ENCODE results near the gene GHRL.
"Not testable (repeated sequence)": the region's sequence is repeated elsewhere in the genome, so short reads cannot be mapped to it uniquely, and the experiment has no call there.

The GHRL gene

GRCh38 chr3:10269443-10269842, 23.3 kb downstream of the GHRL start:
- TF ChIP-seq SUZ12 (IDR thresholded peaks at IDR 0.05; ENCODE audit: extremely low read depth, insufficient read depth, insufficient read length) (no peak), ZNF274 (IDR thresholded peaks at IDR 0.05; ENCODE audit: low read depth, low read length) (no peak), YY1 (IDR thresholded peaks at IDR 0.05; ENCODE audit: insufficient read depth, insufficient read length) (no peak)

DNA sequence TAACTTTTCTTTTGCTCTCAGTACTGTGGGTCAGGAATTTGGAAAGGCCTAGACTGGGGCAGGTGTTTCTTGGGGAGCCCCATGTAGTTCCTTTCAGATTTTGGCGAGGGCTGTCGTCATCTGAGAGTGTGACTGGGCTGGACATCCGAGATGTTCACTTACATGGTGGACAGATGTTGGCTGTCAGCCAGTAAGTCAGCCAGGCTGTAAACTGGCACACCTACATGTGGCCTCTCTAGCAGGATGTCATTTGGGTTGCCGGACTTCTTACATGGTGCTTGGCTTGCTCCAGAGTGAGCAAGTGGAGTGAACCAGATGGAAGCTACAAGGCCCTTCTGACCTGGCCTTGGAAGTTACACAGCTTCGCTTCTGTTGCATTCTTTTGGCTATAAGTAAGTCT, 23.8 kb downstream of the GHRL start:
- H3K4me3 ChIP-seq (ENCODE audit: insufficient read length, low read depth) = no peak overlapping the region
- peaks cover 4% of the 10 kb centered on the region for H3K4me1 ChIP-seq (ENCODE audit: insufficient read depth, insufficient read length)
- peaks cover 72% of the 10 kb centered on the region for H3K36me3 ChIP-seq (ENCODE audit: insufficient read depth, insufficient read length, low read length)
- DNase-seq (ENCODE audit: low read depth, low spot score) = no peak
- TF ChIP-seq YY1 (IDR thresholded peaks at IDR 0.05; ENCODE audit: insufficient read depth, insufficient read length) = no peak
- no peak for TF ChIP-seq SUZ12 (IDR thresholded peaks at IDR 0.05; ENCODE audit: extremely low read depth, insufficient read depth, insufficient read length)
- H3K9ac ChIP-seq (ENCODE audit: insufficient read length, low read depth) = no peak overlapping the region
- no peaks in the 10 kb centered on the region for H3K9me3 ChIP-seq (ENCODE audit: insufficient read depth, low read length)
- H3K27me3 ChIP-seq (ENCODE audit: insufficient read depth, insufficient read length) = no peaks in the 10 kb centered on the region

More at GRCh38 chr3:10269443-10269842, 23.3 kb downstream of the GHRL start:
- Histone ChIP-seq H3K4me1 (ENCODE audit: insufficient read depth, insufficient read length) (peaks cover 2% of the 10 kb centered on the region), H3K9me3 (ENCODE audit: insufficient read depth, low read length) (no peaks in the 10 kb centered on the region), H3K9ac (ENCODE audit: insufficient read length, low read depth) (no peak overlapping the region), H3K36me3 (ENCODE audit: insufficient read depth, insufficient read length, low read length) (peaks cover 77% of the 10 kb centered on the region), H3K27me3 (ENCODE audit: insufficient read depth, insufficient read length) (no peaks in the 10 kb centered on the region), H3K4me3 (ENCODE audit: insufficient read length, low read depth) (no peak overlapping the region)
- no peak for DNase-seq (ENCODE audit: low read depth, low spot score)

- Histone ChIP-seq H3K9ac (ENCODE audit: insufficient read length, low read depth) (no peak overlapping the region), H3K36me3 (ENCODE audit: insufficient read depth, insufficient read length, low read length) (peaks cover 65% of the 10 kb centered on the region), H3K4me3 (ENCODE audit: insufficient read length, low read depth) (no peak overlapping the region), H3K27me3 (ENCODE audit: insufficient read depth, insufficient read length) (no peaks in the 10 kb centered on the region), H3K9me3 (ENCODE audit: insufficient read depth, low read length) (no peaks in the 10 kb centered on the region), H3K4me1 (ENCODE audit: insufficient read depth, insufficient read length) (peaks cover 4% of the 10 kb centered on the region)
- TF ChIP-seq SUZ12 (IDR thresholded peaks at IDR 0.05; ENCODE audit: extremely low read depth, insufficient read depth, insufficient read length) (no peak), ZNF274 (IDR thresholded peaks at IDR 0.05; ENCODE audit: low read depth, low read length) (no peak), YY1 (IDR thresholded peaks at IDR 0.05; ENCODE audit: insufficient read depth, insufficient read length) (no peak)
- DNase-seq (ENCODE audit: low read depth, low spot score) = no peak
Measured at GRCh38 chr3:10268116-10268515, 24.6 kb downstream of the GHRL start.

DNA sequence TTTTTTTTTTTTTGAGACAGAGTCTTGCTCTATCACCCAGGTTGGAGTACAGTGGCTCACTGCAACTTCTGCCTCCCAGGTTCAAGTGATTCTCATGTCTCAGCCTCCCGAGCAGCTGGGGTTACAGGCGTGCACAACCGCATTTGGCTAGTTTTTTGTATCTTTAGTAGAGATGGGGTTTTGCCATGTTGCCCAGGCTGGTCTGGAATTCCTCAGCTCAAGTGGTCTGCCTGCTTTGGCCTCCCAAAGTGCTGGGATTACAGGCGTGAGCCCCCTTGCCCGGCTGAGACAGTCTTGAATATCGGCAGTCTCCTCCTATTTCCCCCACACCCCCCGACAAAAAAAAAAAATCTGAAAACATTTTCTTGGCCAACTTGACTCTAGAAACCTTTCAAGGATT, 25.8 kb downstream of the GHRL start:
- H3K9ac ChIP-seq (ENCODE audit: insufficient read length, low read depth); H3K27me3 ChIP-seq (ENCODE audit: insufficient read depth, insufficient read length); H3K4me1 ChIP-seq (ENCODE audit: insufficient read depth, insufficient read length); H3K4me3 ChIP-seq (ENCODE audit: insufficient read length, low read depth); DNase-seq (ENCODE audit: low read depth, low spot score); H3K9me3 ChIP-seq (ENCODE audit: insufficient read depth, low read length): not testable (repeated sequence)
- H3K36me3 ChIP-seq (ENCODE audit: insufficient read depth, insufficient read length, low read length) = peaks cover 59% of the 10 kb centered on the region

- Histone ChIP-seq H3K27me3 (ENCODE audit: insufficient read depth, insufficient read length) (no peaks in the 10 kb centered on the region), H3K4me3 (ENCODE audit: insufficient read length, low read depth) (no peak overlapping the region), H3K36me3 (ENCODE audit: insufficient read depth, insufficient read length, low read length) (peaks cover 55% of the 10 kb centered on the region), H3K4me1 (ENCODE audit: insufficient read depth, insufficient read length) (peaks cover 2% of the 10 kb centered on the region), H3K9ac (ENCODE audit: insufficient read length, low read depth) (no peak overlapping the region), H3K9me3 (ENCODE audit: insufficient read depth, low read length) (no peaks in the 10 kb centered on the region)
- TF ChIP-seq ZNF274 (IDR thresholded peaks at IDR 0.05; ENCODE audit: low read depth, low read length) = no peak
- no peak for TF ChIP-seq YY1 (IDR thresholded peaks at IDR 0.05; ENCODE audit: insufficient read depth, insufficient read length)
- TF ChIP-seq SUZ12 (IDR thresholded peaks at IDR 0.05; ENCODE audit: extremely low read depth, insufficient read depth, insufficient read length) = no peak
- no peak for DNase-seq (ENCODE audit: low read depth, low spot score)
Measured at GRCh38 chr3:10265833-10266232, 26.9 kb downstream of the GHRL start.

DNA sequence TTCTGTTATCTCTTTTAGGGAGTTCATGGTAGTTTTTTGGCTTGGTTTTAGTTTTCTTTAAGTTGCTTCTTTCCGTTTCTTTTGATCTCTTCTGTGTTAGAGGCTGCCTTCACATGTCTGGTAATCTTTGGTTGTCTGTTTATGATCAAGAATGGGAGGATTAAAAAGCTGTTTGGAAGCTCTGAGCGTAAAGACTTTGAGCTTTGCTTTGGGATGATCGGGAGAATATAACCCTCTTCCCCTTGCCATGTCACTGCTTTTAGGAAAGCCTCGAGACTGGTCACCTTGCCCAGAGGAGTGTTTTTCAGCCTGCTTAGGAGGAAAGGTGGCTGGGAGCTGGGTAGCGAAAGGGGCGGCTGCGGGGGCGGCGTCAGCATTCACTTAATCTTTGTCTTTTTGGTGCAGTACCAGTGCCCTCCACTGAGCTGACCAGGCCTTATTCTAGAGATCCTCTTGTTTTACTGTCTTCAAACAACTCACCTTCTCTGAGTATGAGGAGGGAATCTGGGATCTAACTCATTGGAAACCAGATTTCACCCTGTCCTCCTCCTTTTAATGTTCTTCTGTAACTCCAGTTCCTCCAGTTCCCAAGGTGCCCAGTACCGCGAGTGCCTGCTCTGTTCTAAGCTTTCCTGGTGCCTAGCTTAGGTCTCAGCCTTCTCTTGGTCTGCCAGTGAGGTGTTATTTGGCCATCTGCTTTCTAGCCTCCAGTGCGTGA, 28.9 kb downstream of the GHRL start:
- Histone ChIP-seq H3K27me3 (ENCODE audit: insufficient read depth, insufficient read length) (no peaks in the 10 kb centered on the region), H3K4me3 (ENCODE audit: insufficient read length, low read depth) (no peak overlapping the region), H3K9ac (ENCODE audit: insufficient read length, low read depth) (peak overlapping the region; percentile 34), H3K4me1 (ENCODE audit: insufficient read depth, insufficient read length) (peaks cover 2% of the 10 kb centered on the region), H3K36me3 (ENCODE audit: insufficient read depth, insufficient read length, low read length) (peaks cover 55% of the 10 kb centered on the region), H3K9me3 (ENCODE audit: insufficient read depth, low read length) (no peaks in the 10 kb centered on the region)
- peak; percentile 18 for DNase-seq (ENCODE audit: low read depth, low spot score)
- TF ChIP-seq SUZ12 (IDR thresholded peaks at IDR 0.05; ENCODE audit: extremely low read depth, insufficient read depth, insufficient read length) = no peak
- no peak for TF ChIP-seq ZNF274 (IDR thresholded peaks at IDR 0.05; ENCODE audit: low read depth, low read length)
- TF ChIP-seq YY1 (IDR thresholded peaks at IDR 0.05; ENCODE audit: insufficient read depth, insufficient read length) = no peak

- Histone ChIP-seq H3K9me3 (ENCODE audit: insufficient read depth, low read length) (no peaks in the 10 kb centered on the region), H3K36me3 (ENCODE audit: insufficient read depth, insufficient read length, low read length) (peaks cover 50% of the 10 kb centered on the region), H3K9ac (ENCODE audit: insufficient read length, low read depth) (no peak overlapping the region), H3K4me1 (ENCODE audit: insufficient read depth, insufficient read length) (peaks cover 2% of the 10 kb centered on the region), H3K27me3 (ENCODE audit: insufficient read depth, insufficient read length) (no peaks in the 10 kb centered on the region), H3K4me3 (ENCODE audit: insufficient read length, low read depth) (no peak overlapping the region)
- TF ChIP-seq YY1 (IDR thresholded peaks at IDR 0.05; ENCODE audit: insufficient read depth, insufficient read length) (no peak), ZNF274 (IDR thresholded peaks at IDR 0.05; ENCODE audit: low read depth, low read length) (no peak), SUZ12 (IDR thresholded peaks at IDR 0.05; ENCODE audit: extremely low read depth, insufficient read depth, insufficient read length) (no peak)
- no peak for DNase-seq (ENCODE audit: low read depth, low spot score)
Measured at GRCh38 chr3:10262027-10262426, 30.7 kb downstream of the GHRL start.

Measured in NT2/D1 (cell line).